Measurements from ENCODE around the gene LRRC45.
A peak's percentile ranks its signal among the peaks of the same experiment; 100 is the strongest.

The LRRC45 gene

DNA sequence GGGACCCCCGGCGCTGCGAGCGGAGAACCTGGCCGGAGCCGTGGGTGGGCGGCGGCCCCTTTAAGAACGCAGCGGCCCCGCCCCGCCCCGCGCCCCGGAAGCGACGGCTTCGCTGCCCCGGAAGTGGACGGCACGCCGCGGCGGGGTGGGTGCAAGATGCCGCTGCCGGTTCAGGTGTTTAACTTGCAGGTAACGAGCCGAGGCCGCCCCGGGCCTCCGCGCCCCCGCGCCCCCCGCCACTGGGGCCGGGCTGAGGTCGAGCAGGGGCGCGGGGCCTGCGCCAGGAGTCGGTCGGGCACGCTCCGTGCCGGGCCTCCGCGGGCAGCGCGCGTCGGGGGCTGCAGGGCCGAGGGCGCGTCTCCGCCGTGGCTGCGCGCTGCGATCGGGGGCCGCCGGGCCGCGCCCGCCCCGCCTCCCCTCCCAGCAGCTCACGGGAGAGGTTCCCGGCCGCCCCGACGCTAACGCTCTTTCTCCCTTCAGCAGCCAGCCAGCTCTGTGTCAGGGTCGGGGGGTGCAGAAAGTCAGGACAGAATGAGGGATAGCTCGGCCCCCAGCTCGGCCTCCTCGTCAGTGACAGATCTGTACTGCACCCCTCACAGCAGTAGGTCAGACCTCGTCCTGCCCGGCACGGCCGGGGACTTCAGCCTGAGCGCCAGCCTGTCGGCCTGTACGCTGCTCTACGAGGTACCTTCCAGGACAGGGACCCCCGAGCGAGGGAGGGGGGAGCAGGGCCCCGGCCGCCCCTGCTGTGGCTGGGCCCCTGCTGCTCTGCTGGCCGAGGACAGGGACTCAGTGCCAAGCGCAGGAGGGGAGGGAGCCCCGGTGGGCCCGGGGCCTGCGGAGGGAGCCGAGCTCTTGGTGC is 28.9 kb downstream of the LRRC45 start, which contains the start of the genes GPS1 and RFNG:
GPS1 (plus strand) TSS at position 123 of the 862 bp plus-strand sequence; CDS start at position 157, 34 bp downstream.
RFNG (minus strand) TSS at position 36 of the 862 bp plus-strand sequence. CDS start 45 bp downstream, outside the sequence.
- Histone ChIP-seq H3K4me2 (ENCODE audit: low read length) (peak within 1 kb of the TSS; percentile 94), H3K9me2 (replicated peaks; ENCODE audit: control insufficient read depth, low read length) (no peaks in the 10 kb centered on the region), H3K4me1 (ENCODE audit: control insufficient read depth, low read length) (peaks cover 17% of the 10 kb centered on the region), H3K4me3 (ENCODE audit: low read length) (peak within 1 kb of the TSS; percentile 97), H3K36me3 (ENCODE audit: control insufficient read depth, low read length) (peaks cover 29% of the 10 kb centered on the region), H3K9me3 (ENCODE audit: control insufficient read depth, insufficient read depth, low read length) (no peaks in the 10 kb centered on the region), H3F3A (ENCODE audit: control insufficient read depth, insufficient read depth) (no peaks in the 10 kb centered on the region), H4K20me1 (ENCODE audit: control insufficient read depth, insufficient read depth, low read depth, low read length) (peaks cover 3% of the 10 kb centered on the region; the same call in 1 of the 2 replicates), H3K79me2 (ENCODE audit: control insufficient read depth, low read length) (peaks cover 19% of the 10 kb centered on the region), H3K27me3 (ENCODE audit: control insufficient read depth, low read length) (no peaks in the 10 kb centered on the region), H3K27ac (ENCODE audit: low read depth, low read length) (no peak within 1 kb of the TSS)
- TF ChIP-seq CTCF (IDR thresholded peaks at IDR 0.05; ENCODE audit: low read depth, low read length, poor library complexity, severe bottlenecking), result no peak
- TF ChIP-seq EZH2phosphoT487 (IDR thresholded peaks at IDR 0.05; ENCODE audit: borderline replicate concordance, low read length), result no peak

DNA sequence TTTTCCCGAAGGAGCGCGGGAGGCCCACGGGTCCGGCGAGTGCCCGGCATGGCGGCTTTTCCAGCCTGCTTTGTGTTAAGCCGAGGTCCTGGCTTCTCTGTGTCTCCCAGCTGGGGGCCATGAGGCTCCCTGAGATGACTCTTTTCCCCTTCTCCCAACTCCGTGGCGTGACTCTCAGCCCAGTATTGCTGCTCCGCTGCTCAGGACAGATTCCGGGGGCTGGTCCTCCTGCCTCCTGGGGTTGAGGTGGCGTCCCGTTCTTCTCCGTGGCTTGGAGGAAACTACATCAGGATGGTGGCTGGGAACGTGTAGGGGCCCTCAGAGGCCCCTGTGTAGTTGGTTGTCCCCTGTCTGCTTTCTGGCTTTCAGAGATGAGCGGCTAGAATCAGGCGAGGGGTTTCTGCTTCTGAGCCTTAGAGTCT is 29.5 kb downstream of the LRRC45 start:
- Histone ChIP-seq H3K27ac (ENCODE audit: low read depth, low read length) (no peak overlapping the region), H3K36me3 (ENCODE audit: control insufficient read depth, low read length) (peaks cover 35% of the 10 kb centered on the region), H3K79me2 (ENCODE audit: control insufficient read depth, low read length) (peaks cover 19% of the 10 kb centered on the region), H3K27me3 (ENCODE audit: control insufficient read depth, low read length) (no peaks in the 10 kb centered on the region), H3K9me3 (ENCODE audit: control insufficient read depth, insufficient read depth, low read length) (no peaks in the 10 kb centered on the region), H3K4me3 (ENCODE audit: low read length) (peak overlapping the region; percentile 97), H3K4me2 (ENCODE audit: low read length) (peak overlapping the region; percentile 94), H3K9me2 (replicated peaks; ENCODE audit: control insufficient read depth, low read length) (no peaks in the 10 kb centered on the region), H3F3A (ENCODE audit: control insufficient read depth, insufficient read depth) (no peaks in the 10 kb centered on the region), H4K20me1 (ENCODE audit: control insufficient read depth, insufficient read depth, low read depth, low read length) (peaks cover 3% of the 10 kb centered on the region; the same call in 1 of the 2 replicates), H3K4me1 (ENCODE audit: control insufficient read depth, low read length) (peaks cover 17% of the 10 kb centered on the region)
- TF ChIP-seq EZH2phosphoT487 (IDR thresholded peaks at IDR 0.05; ENCODE audit: borderline replicate concordance, low read length) (no peak), CTCF (IDR thresholded peaks at IDR 0.05; ENCODE audit: low read depth, low read length, poor library complexity, severe bottlenecking) (no peak)

DNA sequence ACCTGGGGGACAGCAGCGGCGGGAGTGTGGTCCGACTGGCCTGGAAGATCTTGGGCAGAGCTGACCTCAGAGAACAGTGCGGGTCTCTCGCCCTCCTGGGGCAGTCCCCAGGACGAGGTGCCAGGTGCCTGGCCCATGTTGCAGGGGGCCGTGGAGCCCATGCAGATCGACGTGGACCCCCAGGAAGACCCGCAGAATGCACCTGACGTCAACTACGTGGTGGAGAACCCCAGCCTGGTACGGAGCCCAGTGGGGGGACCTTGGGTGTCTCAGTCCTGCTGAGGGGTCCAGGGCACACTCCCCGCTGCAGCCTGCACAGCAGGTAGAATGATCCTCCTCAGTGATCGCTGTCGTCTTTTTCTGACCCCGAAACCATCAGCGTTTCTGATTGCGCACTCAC is 30.0 kb downstream of the LRRC45 start:
- H4K20me1 ChIP-seq (ENCODE audit: control insufficient read depth, insufficient read depth, low read depth, low read length), result peaks cover 3% of the 10 kb centered on the region; the same call in 1 of the 2 replicates
- peaks cover 17% of the 10 kb centered on the region for H3K4me1 ChIP-seq (ENCODE audit: control insufficient read depth, low read length)
- H3K27me3 ChIP-seq (ENCODE audit: control insufficient read depth, low read length), result no peaks in the 10 kb centered on the region
- no peaks in the 10 kb centered on the region for H3K9me3 ChIP-seq (ENCODE audit: control insufficient read depth, insufficient read depth, low read length)
- peaks cover 40% of the 10 kb centered on the region for H3K36me3 ChIP-seq (ENCODE audit: control insufficient read depth, low read length)
- peaks cover 19% of the 10 kb centered on the region for H3K79me2 ChIP-seq (ENCODE audit: control insufficient read depth, low read length)
- TF ChIP-seq CTCF (IDR thresholded peaks at IDR 0.05; ENCODE audit: low read depth, low read length, poor library complexity, severe bottlenecking), result no peak
- no peak for TF ChIP-seq EZH2phosphoT487 (IDR thresholded peaks at IDR 0.05; ENCODE audit: borderline replicate concordance, low read length)
- H3K4me2 ChIP-seq (ENCODE audit: low read length), result peak overlapping the region; percentile 94
- peak overlapping the region; percentile 97 for H3K4me3 ChIP-seq (ENCODE audit: low read length)
- no peak overlapping the region for H3K27ac ChIP-seq (ENCODE audit: low read depth, low read length)
- no peaks in the 10 kb centered on the region for H3K9me2 ChIP-seq (replicated peaks; ENCODE audit: control insufficient read depth, low read length)
- no peaks in the 10 kb centered on the region for H3F3A ChIP-seq (ENCODE audit: control insufficient read depth, insufficient read depth)
